Loucy (cell line): ENCODE data around the gene SUPT5H.

Experiments
- H2AFZ ChIP-seq: fragments of 200-600 bp; sonication (generic); 2 replicates; pipeline ENCODE4 v1.6.0; 2016; ENCODE audit warnings: antibody characterized with exemption, mild to moderate bottlenecking, low read length, moderate library complexity
- H3F3A ChIP-seq: fragments of 200-600 bp; 2 replicates; pipeline ENCODE4 v1.6.0; 2016; ENCODE audit warnings: antibody characterized with exemption, low read depth, mild to moderate bottlenecking
- H3K27me3 ChIP-seq: fragments of 200-600 bp; sonication (generic); 2 replicates; pipeline ENCODE4 v1.6.1; 2014; ENCODE audit warnings: low read length, mild to moderate bottlenecking; ENCODE audit not compliant: insufficient read depth, poor library complexity, severe bottlenecking
- H3K36me3 ChIP-seq: fragments of 200-600 bp; sonication (generic); 2 replicates; pipeline ENCODE4 v1.6.1; 2016; ENCODE audit warnings: low read length; ENCODE audit not compliant: insufficient read depth
- H3K4me1 ChIP-seq: fragments of 200-600 bp; sonication (generic); 2 replicates; pipeline ENCODE4 v1.5.1; 2014; ENCODE audit warnings: low read length, mild to moderate bottlenecking; ENCODE audit not compliant: insufficient read depth, poor library complexity, severe bottlenecking
- H3K4me2 ChIP-seq: fragments of 200-600 bp; sonication (generic); 2 replicates; pipeline ENCODE4 v1.6.0; 2014; ENCODE audit warnings: antibody characterized with exemption, low read length, low read depth, mild to moderate bottlenecking; ENCODE audit not compliant: poor library complexity, severe bottlenecking
- H3K4me3 ChIP-seq: fragments of 200-600 bp; sonication (generic); 2 replicates; pipeline ENCODE4 v1.5.1; 2014; ENCODE audit warnings: low read length, mild to moderate bottlenecking, mixed read lengths; ENCODE audit not compliant: poor library complexity, severe bottlenecking
- H3K79me2 ChIP-seq: fragments of 200-600 bp; sonication (generic); 2 replicates; pipeline ENCODE4 v1.6.1; 2014; ENCODE audit warnings: low read length; ENCODE audit not compliant: insufficient read depth
- H3K9ac ChIP-seq: fragments of 200-600 bp; sonication (generic); 2 replicates; pipeline ENCODE4 v1.6.0; 2014; ENCODE audit warnings: mild to moderate bottlenecking, low read depth, low read length, moderate library complexity; ENCODE audit not compliant: poor library complexity, severe bottlenecking
- H3K9me2 ChIP-seq: fragments of 200-600 bp; sonication (generic); replicated peaks from 2 replicates; pipeline ENCODE4 v1.6.1; 2016; ENCODE audit warnings: low read depth, low read length, mixed read lengths
- H3K9me3 ChIP-seq: fragments of 200-600 bp; sonication (generic); 2 replicates; pipeline ENCODE4 v1.6.1; 2014; ENCODE audit warnings: mild to moderate bottlenecking, antibody characterized with exemption, low read length, low read depth; ENCODE audit not compliant: insufficient read depth
- H4K20me1 ChIP-seq: fragments of 200-600 bp; sonication (generic); 2 replicates; pipeline ENCODE4 v1.6.0; 2014; ENCODE audit warnings: antibody characterized with exemption, low read length, mild to moderate bottlenecking; ENCODE audit not compliant: insufficient read depth, poor library complexity, severe bottlenecking
- CTCF ChIP-seq: fragments of 200-600 bp; sonication (generic); conservative IDR thresholded peaks from 2 replicates; pipeline ENCODE4 v1.5.1; 2014; ENCODE audit warnings: mild to moderate bottlenecking, antibody characterized with exemption, low read length
- EZH2phosphoT487 ChIP-seq: fragments of 200-600 bp; IDR thresholded peaks from 2 replicates; pipeline ENCODE4 v1.6.1; 2018; ENCODE audit warnings: antibody characterized with exemption, mild to moderate bottlenecking, moderate library complexity, borderline replicate concordance

The SUPT5H gene

GRCh38 chr19:39401549-39402345, 43.6 kb upstream of the SUPT5H start:
- Histone ChIP-seq H3K9ac (peak overlapping the region; percentile 79), H3K4me3 (peak overlapping the region; percentile 66), H2AFZ (peak overlapping the region; percentile 67; the same call in 1 of the 2 replicates), H3K4me1 (peaks cover 46% of the 10 kb centered on the region), H3K79me2 (no peaks in the 10 kb centered on the region), H3F3A (peaks cover 4% of the 10 kb centered on the region), H3K9me2 (no peaks in the 10 kb centered on the region), H3K9me3 (no peaks in the 10 kb centered on the region), H3K4me2 (peak overlapping the region; percentile 75), H3K27me3 (no peaks in the 10 kb centered on the region), H3K36me3 (no peaks in the 10 kb centered on the region), H4K20me1 (no peaks in the 10 kb centered on the region)
- TF ChIP-seq CTCF, result no peak
- no peak for TF ChIP-seq EZH2phosphoT487

GRCh38 chr19:39402346-39403300, 42.8 kb upstream of the SUPT5H start:
- Histone ChIP-seq H2AFZ (peak overlapping the region; percentile 67), H4K20me1 (peaks cover 9% of the 10 kb centered on the region), H3K4me1 (peaks cover 46% of the 10 kb centered on the region), H3K9ac (peak overlapping the region; percentile 79), H3K9me2 (no peaks in the 10 kb centered on the region), H3K4me2 (peak overlapping the region; percentile 75), H3K27me3 (no peaks in the 10 kb centered on the region), H3K79me2 (peaks cover 7% of the 10 kb centered on the region), H3F3A (peaks cover 3% of the 10 kb centered on the region), H3K4me3 (peak overlapping the region; percentile 66), H3K9me3 (no peaks in the 10 kb centered on the region), H3K36me3 (no peaks in the 10 kb centered on the region)
- TF ChIP-seq CTCF (no peak), EZH2phosphoT487 (no peak)

GRCh38 chr19:39403331-39404312, 41.8 kb upstream of the SUPT5H start:
- H3K36me3 ChIP-seq, result no peaks in the 10 kb centered on the region
- H3K9ac ChIP-seq, result peak overlapping the region; percentile 79
- H3K9me2 ChIP-seq, result no peaks in the 10 kb centered on the region
- peak overlapping the region; percentile 66 for H3K4me3 ChIP-seq
- peaks cover 3% of the 10 kb centered on the region for H3F3A ChIP-seq
- peaks cover 19% of the 10 kb centered on the region for H4K20me1 ChIP-seq
- H2AFZ ChIP-seq, result no peak overlapping the region
- H3K79me2 ChIP-seq, result peaks cover 17% of the 10 kb centered on the region
- H3K27me3 ChIP-seq, result no peaks in the 10 kb centered on the region
- H3K4me2 ChIP-seq, result peak overlapping the region; percentile 75
- no peaks in the 10 kb centered on the region for H3K9me3 ChIP-seq
- TF ChIP-seq EZH2phosphoT487 (no peak), CTCF (no peak)
- H3K4me1 ChIP-seq, result peaks cover 42% of the 10 kb centered on the region
